Omental fat pad (tissue), 4 donors: ENCODE measurements around the gene CCDC30. TPM values are rescaled to one million over a fixed set of nuclear protein-coding genes. Genes with fewer than 3 reads are reported as not detected.

Source experiments
- ATAC-seq: fragments of 150-250 bp; one replicate; pipeline ENCODE4 v1.9.1; 2016; ENCODE audit warnings: mild to moderate bottlenecking, moderate library complexity; ENCODE audit not compliant: low FRiP score
- DNase-seq: peaks from one replicate; pipeline ENCODE4 v3.0.0-alpha.2; 2019; ENCODE audit warnings: low spot score
- CTCF ChIP-seq, 3 donors: fragments of 450-650 bp; IDR thresholded peaks; one replicate each; pipeline ENCODE4 v1.5.1; 2016 to 2017; ENCODE audit warnings: antibody characterized with exemption in 3 of 3, mild to moderate bottlenecking in 3 of 3, moderate library complexity in 2 of 3
- total RNA-seq, 4 donors: library from RNA; depleted of rRNA; stranded (reverse); fragments of >200 nt; gene quantifications; one replicate each; pipeline ENCODE4 v1.1.0, GENCODE V29; 2016

The CCDC30 gene
- total RNA-seq, 4 donors from 2014 or later: 1.9 to 3.5 (median 2.6) TPM

- DNase-seq (no peak), ATAC-seq (no peak)
- no peak for TF ChIP-seq CTCF (IDR thresholded peaks at IDR 0.05)
These were observed 206.8 kb downstream of the CCDC30 start for GRCh38 chr1:42669936-42670335.

GRCh38 chr1:42670425-42670824, 207.3 kb downstream of the CCDC30 start:
- TF ChIP-seq CTCF (IDR thresholded peaks at IDR 0.05): no peak
- ATAC-seq: no peak
- no peak for DNase-seq

- no peak for DNase-seq
- TF ChIP-seq CTCF (IDR thresholded peaks at IDR 0.05): no peak
- ATAC-seq: no peak
These were observed 211.1 kb downstream of the CCDC30 start for GRCh38 chr1:42674214-42674613.

- TF ChIP-seq CTCF (IDR thresholded peaks at IDR 0.05): no peak
- no peak for ATAC-seq
- DNase-seq: no peak
These were observed 211.6 kb downstream of the CCDC30 start for GRCh38 chr1:42674682-42675081.

GRCh38 chr1:42675467-42675866, 212.4 kb downstream of the CCDC30 start:
- DNase-seq (no peak), ATAC-seq (no peak)
- TF ChIP-seq CTCF (IDR thresholded peaks at IDR 0.05): no peak

GRCh38 chr1:42676534-42677087, 213.5 kb downstream of the CCDC30 start:
- ATAC-seq: no peak
- DNase-seq: no peak
- TF ChIP-seq CTCF (IDR thresholded peaks at IDR 0.05): no peak

GRCh38 chr1:42679364-42679983, 216.4 kb downstream of the CCDC30 start:
- DNase-seq: no peak
- no peak for TF ChIP-seq CTCF (IDR thresholded peaks at IDR 0.05)
- no peak for ATAC-seq
